Measurements from ENCODE around the gene ANKRD22.

Gene ANKRD22

GRCh38 chr10:88833723-88834122 lies 17.9 kb downstream of the ANKRD22 start:
- DNase-seq, result no peak

- DNase-seq, result no peak
Measured at GRCh38 chr10:88833156-88833555, 18.5 kb downstream of the ANKRD22 start.

- no peak for DNase-seq
Measured at GRCh38 chr10:88832376-88832775, 19.3 kb downstream of the ANKRD22 start.

- peak; percentile 11 for DNase-seq
Measured at GRCh38 chr10:88831709-88832108, 19.9 kb downstream of the ANKRD22 start.

- DNase-seq, result no peak
Measured at GRCh38 chr10:88830643-88831268, 20.9 kb downstream of the ANKRD22 start.

GRCh38 chr10:88828310-88828709 lies 23.3 kb downstream of the ANKRD22 start:
- DNase-seq, result no peak

GRCh38 chr10:88827671-88828070 lies 24.0 kb downstream of the ANKRD22 start:
- DNase-seq, result no peak

- DNase-seq, result no peak
Measured at GRCh38 chr10:88826388-88826787, 25.3 kb downstream of the ANKRD22 start.

- no peak for DNase-seq
Measured at GRCh38 chr10:88820748-88821401, 30.8 kb downstream of the ANKRD22 start.

- no peak for DNase-seq
Measured at GRCh38 chr10:88819290-88819689, 32.4 kb downstream of the ANKRD22 start.

GRCh38 chr10:88813200-88813599 lies 38.4 kb downstream of the ANKRD22 start:
- DNase-seq, result no peak

GRCh38 chr10:88810196-88810961 lies 41.3 kb downstream of the ANKRD22 start:
- DNase-seq, result no peak

GRCh38 chr10:88809621-88810020 lies 42.0 kb downstream of the ANKRD22 start:
- DNase-seq, result no peak

GRCh38 chr10:88805924-88806323 lies 45.7 kb downstream of the ANKRD22 start:
- no peak for DNase-seq

GRCh38 chr10:88805361-88805760 lies 46.3 kb downstream of the ANKRD22 start:
- DNase-seq, result no peak

- DNase-seq, result no peak
Measured at GRCh38 chr10:88804083-88804812, 47.4 kb downstream of the ANKRD22 start.

GRCh38 chr10:88803641-88804040 lies 48.0 kb downstream of the ANKRD22 start:
- no peak for DNase-seq

GRCh38 chr10:88802523-88803285 lies 48.9 kb downstream of the ANKRD22 start, which contains the start of gene LIPM:
TSS of gene LIPM (plus strand) at chr10:88802730. CDS start at chr10:88802897, 167 bp downstream.
- DNase-seq, result no peak

- DNase-seq, result no peak
Measured at GRCh38 chr10:88800152-88801125, 51.2 kb downstream of the ANKRD22 start.

GRCh38 chr10:88794731-88795130 lies 56.9 kb downstream of the ANKRD22 start:
- no peak for DNase-seq

GRCh38 chr10:88793712-88794299 lies 57.8 kb downstream of the ANKRD22 start:
- DNase-seq, result no peak

All from stimulated activated CD4-positive, alpha-beta T cell treated with anti-CD3 and anti-CD28 coated beads, Interleukin-4, amount 100 ng/mL, for 1 hour (primary cell).